Stimulated activated CD4-positive, alpha-beta T cell treated with anti-CD3 and anti-CD28 coated beads, Interleukin-2, amount 100 ng/mL, for 24 hours (primary cell): ENCODE measurements around the gene METTL25B.

Experiments used
- DNase-seq, 2 donors: peaks; one replicate each; pipeline ENCODE4 v3.0.0-alpha.2; 2020

Gene METTL25B

DNA sequence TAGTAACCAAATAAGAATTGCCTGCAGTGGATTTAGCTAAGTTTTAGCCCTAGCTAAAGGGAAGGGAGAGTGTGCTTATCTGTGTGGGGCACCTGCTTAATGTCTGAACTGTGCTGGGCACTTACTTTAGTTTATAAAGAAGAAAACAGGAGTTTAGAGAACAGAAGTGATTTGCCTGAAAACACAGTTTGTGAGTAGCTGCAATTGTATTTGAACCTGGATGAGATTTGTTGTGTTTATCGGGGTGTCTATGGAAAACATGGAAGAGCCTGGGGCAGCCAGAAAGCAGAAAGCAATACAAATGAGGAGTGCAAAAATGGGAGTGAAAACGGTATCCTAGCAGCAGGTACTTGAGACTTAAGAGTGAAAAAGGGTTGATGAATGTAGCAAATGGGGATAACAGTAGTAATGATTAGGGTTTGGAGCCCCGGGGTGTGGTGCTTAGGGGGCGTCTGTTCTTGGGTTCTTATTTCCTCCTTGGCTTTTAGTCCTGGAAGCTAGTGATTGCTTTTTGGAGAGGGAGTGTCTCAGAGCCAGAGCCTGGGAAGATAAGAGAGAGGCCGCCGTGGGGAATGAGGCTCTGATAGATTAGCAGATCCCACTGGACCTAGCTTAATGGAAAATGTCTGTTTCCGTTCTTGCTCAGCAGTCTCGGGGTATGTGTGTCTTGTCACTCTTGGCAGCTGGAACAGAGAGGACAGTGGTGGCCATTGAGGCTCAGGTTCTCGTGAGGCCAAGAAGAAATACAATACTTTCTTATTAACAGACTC is 44.6 kb downstream of the METTL25B start:
- no peak for DNase-seq

GRCh38 chr1:156773607-156774006 is 45.3 kb downstream of the METTL25B start:
- no peak for DNase-seq

DNA sequence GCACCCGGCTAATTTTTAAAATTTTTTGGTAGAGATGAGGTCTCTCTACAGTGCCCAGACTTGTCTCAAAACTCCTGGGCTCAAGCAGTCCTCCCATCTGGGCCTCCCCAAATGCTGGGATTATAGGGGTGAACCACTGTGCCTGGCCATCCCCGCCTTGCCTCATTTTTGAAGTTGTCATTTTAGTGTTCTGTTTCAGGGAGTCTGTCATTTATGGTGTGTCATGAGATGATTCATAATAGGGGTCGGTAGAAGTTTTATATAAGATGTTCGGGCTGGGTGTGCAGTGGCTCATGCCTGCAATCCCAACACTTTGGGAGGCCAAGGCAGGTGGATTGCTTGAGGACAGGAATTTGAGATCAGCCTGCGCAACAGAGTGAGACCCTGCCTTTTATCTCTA is 47.5 kb downstream of the METTL25B start:
- DNase-seq, result no peak

DNA sequence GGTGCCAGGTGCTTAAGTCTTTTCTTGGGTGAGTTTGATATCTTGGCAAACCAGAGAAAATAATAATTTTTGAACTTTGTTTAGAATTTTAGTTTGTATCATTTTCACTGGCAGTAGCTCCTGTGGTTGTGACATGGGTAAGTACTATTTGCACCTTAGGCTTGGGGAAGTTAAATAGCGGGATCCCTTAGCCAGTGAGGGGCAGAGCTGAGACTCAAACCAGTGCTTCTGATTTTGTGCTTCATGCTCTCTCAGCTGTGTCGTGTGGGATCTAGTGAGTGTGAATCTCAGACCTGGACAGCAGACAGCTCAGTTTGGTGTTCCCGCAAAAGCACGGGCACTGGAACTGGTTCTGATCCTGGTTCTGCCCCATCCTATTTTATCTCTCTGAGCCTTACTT is 48.7 kb downstream of the METTL25B start:
- no peak for DNase-seq

DNA sequence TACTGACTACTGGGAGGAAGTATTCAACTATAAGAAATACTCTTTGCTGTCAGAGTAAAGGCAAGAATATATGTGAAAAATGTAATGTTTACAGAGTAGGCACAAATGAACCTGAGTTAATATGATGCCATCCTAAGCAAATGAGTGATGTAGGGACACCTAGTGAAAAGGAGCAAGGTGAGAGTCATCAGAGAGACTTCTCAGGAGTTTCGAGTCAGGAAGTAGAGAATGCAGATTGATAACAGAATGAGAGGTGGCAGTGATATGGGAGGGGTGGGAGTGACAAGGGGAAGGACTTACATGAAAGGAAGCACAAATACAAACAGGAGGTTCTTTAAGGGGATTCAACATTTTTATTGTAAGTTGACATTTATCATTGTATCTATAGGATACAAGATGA is 49.3 kb downstream of the METTL25B start:
- DNase-seq, result no peak

DNA sequence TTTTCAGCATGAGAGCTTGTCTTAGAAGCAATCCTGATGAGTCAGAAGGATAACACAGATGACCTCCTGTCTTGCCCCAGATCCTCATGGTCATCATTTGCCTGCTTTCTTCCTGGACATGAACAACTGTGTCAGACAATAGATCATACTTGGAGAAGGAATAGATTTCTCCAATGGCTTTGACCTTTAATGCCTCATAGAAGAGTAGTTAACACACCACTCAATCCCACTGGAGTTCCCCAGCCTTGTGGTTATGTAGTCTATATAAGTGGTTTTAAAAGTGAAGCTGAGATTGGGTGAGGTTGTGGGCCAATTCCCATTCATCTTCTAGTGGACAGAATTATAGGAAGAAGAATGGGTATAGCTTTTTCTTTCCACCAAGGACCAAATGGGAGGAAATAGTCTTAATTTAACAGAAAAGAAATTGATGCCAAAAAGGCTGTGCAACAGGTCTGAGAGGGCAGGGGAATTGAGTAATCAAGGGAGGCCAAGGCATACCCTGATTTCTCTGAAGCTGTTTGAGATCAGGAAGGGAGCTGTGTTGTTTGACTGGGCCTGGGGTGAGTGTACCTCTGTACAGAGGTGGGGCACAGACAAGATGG is 53.4 kb downstream of the METTL25B start:
- no peak for DNase-seq

DNA sequence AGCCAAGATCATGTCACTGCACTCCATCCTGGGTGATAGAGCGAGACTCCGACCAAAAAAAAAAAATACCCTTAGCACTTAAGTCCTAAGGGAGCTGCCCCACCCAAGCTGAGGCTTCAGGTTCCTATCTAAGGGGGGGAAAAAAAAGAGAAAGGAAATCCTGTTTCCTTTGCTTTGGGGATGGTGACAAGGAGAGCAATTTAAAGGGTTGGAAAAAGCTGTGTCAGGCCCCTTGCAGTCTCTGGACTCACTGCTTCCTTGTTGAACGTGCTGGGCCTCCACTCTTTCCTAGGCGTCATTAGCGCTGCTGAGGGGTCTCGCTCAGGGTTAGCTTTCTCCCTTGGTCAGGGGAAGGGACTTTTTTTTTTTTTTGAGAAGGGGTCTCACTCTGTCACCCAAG is 57.2 kb downstream of the METTL25B start:
- DNase-seq, result no peak
